ENCODE data around the gene BTG2.
"Not testable (repeated sequence)": the region's sequence is repeated elsewhere in the genome, so short reads cannot be mapped to it uniquely, and the experiment has no call there.

BTG2 gene, protein sequence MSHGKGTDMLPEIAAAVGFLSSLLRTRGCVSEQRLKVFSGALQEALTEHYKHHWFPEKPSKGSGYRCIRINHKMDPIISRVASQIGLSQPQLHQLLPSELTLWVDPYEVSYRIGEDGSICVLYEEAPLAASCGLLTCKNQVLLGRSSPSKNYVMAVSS

DNA sequence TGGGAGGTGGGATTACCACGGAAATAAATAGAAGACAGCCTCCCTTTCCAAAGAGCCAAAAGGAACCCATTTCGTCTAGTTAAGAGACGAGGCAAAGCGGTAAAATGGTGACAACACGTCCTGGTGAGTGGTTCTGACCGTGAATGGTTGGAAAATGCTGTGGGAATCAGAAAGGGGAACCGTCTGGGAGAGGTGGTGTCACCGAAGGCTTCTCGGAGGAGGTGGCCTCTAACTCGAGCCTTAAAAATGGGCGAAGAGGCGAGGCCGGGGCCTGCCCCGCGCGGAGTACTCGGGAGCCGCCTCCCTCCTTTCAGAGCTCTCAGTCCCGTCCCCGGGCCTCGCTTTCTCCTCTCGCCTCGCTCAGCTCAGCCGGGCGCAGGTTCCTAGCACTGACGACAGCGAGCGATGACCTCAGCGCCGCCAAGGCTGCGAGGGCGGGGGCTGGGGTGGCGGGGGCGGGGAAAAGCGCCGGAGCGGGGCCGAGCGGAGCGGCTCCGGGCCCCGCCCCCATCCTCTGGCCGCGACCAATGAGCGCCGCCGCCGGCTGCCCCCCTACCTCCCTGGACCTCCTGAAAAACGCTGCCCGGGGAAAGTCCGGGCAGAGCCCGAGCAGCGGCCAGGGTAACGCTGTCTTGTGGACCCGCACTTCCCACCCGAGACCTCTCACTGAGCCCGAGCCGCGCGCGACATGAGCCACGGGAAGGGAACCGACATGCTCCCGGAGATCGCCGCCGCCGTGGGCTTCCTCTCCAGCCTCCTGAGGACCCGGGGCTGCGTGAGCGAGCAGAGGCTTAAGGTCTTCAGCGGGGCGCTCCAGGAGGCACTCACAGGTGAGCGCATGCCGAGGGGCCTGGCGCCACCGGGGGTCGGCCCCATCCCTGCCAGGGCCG is at the start of gene BTG2:
BTG2 (plus strand) TSS at position 601 of the 890 bp plus-strand sequence; CDS start at position 689, 88 bp downstream.
- DNase-seq = peak; percentile 80

DNA sequence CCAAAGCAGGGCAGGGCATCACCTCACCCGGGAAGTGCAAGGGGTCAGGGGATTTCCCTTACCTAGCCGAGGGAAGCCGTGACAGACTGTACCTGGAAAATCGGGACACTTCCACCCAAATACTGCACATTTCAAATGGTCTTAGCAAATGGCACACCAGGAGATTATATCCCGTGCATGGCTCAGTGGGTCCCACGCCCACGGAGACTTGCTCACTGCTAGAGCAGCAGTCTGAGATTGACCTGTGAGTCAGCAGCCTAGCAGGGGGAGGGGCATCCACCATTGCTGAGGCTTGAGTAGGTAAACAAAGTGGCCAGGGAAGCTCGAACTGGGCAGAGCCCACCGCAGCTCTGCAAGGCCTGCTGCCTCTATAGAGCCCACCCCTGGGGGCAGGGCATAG is 48.7 kb upstream of the BTG2 start:
- peak; percentile 27 for DNase-seq

DNA sequence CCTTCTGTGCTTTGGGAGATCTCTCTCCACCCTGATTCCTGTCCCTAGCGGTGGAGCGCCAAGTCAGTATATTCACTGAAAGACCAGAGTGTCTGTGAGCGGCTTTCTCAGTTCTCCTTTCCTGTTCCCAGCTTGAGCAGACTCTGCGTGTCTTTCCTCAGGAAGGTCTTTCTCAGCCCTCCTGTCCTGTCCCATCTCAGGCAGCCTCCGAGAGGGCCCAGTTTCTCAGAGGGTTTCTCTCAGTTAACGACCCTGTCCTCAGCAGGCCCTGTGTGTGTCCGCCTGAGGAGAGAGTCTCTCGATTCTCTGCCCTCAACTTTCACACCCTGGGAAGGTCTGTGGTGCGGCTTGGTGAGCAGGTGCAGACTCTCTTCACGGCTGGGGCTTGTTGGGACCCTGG is 41.8 kb upstream of the BTG2 start:
- no peak for DNase-seq

DNA sequence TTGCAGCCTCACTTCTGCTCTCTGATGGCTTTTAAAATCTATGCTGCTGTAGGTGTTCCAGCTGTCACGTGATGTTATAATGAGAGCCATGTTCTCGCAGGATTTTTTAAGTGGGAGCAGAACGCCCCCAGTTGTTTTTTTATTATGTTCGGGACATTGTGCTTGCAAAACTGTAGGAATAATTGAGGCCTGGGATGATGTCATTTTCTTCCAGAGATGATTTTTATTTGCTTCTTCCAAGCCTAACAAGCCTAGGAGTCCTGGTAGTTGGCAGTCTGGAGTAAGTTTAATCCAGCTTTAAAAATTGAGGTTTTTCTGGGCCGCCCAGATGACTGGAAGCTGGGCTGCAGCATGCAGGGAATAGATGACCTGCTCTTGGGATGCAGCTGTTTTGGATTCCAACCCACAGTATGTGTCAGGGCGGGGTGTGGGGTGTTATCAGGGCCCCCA is 41.2 kb upstream of the BTG2 start:
- DNase-seq = no peak

DNA sequence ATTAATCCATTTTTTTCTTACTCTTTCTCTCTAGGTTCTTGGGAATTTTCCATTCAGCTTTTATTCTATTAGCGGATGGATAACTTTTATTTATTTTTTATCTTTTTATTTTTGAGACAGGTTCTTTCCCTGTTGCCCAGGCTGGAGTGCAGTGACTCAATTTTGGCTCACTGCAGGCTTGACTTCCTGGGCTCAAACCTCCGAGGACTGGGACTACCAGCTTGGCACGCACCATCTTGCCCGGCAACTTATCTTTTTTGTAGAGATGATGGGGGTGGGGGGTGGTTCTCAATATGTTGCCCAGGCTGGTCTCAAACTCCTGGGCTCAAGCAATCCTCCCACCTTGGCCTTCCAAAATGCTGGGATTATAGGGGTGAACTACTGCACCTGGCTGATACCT is 39.8 kb upstream of the BTG2 start:
- DNase-seq = no peak

DNA sequence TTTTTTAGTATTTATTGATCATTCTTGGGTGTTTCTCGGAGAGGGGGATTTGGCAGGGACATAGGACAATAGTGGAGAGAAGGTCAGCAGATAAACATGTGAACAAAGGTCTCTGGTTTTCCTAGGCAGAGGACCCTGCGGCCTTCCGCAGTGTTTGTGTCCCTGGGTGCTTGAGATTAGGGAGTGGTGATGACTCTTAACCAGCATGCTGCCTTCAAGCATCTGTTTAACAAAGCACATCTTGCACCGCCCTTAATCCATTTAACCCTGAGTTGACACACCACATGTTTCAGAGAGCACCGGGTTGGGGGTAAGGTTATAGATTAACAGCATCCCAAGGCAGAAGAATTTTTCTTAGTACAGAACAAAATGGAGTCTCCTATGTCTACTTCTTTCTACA is 39.2 kb upstream of the BTG2 start:
- not testable (repeated sequence) for DNase-seq

DNA sequence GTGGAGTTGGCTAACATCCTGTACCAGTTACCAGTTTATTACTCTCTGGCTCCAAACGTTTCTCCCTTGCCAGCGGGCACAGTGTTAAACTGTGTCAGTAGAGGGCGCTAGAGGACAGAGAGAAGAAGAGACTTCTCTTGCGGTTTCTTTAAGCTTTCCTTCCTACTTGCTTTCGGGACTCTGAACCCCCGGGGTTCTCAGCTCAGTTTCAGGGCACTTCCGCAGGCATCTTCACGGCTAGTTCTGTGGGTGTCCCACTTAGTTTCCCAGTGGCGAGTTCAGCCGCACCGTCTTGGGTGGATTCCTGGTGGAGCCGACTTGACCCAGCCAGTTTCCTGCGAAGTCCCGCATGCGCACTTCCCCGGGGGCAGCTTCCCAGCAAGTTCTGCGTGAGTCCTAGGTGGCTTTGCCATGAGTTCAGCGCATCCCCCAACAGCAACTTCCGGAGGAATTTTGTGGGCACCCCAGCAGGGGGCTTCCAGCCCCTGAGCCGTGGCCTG is 37.9 kb upstream of the BTG2 start:
- DNase-seq = peak; percentile 82

DNA sequence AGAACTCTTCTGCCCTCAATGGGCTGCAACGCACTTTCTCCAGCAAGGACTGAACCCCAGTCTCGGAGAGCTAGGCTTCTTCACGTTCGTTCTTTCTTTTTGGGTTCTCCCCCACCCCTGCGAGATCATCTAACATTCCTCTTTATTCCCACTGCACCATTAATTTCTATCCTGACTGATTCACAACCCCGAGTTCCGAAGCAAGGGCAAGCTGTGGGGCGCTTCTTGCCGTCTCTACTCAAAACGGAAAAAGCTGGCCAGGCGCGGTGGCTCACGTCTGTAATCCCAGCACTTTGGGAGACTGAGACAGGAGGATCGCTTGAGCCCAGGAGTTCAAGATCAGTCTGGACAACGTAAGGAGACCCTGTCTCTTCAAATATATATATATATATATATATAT is 37.4 kb upstream of the BTG2 start:
- DNase-seq = no peak

DNA sequence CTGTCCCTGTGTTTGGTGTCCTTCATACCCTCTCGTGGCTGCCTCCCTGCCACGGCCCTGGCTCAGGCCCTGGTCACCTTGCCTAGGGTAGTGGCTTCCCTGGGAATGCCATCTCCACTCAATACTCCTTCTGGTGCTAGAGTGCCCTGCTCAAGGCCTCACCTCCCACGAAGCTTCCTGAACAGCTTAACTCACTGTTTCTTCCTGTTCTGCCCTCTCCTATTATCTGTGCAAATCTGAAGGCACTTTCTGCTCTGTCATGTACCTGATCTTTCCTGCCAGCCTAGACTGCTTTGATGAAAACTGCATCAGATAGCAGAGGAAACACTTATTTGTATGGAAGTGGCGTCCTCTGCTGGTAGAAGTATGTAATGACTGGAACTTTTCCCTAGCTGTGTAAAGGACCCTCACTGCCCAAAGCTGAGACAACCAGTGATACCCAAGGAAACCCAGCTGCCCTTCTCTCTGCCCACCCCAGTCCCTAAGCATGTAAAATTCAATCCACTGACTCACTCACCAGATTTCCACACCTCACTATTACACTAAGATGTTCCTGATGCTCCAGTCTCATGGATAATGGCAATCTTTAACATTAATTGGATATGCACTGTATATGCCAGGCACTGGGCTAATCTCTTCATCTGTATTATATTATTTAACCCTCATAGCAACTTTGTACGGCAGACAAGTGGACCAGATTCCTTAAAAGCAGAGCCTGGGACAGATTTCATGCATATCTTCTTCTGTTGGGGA is 36.2 kb upstream of the BTG2 start:
- peak; percentile 32 for DNase-seq

DNA sequence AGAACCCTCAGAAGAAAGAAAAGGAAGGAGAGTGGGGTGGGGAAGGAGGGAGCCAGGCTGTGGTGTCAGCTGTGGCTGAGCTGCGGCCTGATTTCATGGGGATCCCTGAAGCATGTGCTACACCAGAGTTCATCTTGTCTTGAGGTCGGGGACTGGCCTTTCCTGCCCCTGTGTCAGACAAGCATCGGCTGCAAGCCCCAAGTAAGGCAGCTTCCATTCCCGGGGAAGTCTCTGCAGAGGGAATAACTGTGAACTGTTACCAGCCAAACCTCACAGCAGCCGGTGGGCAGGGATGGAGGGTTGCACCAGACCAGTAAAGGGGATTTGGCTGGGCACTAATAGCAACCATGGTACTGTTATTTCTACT is 35.7 kb upstream of the BTG2 start:
- no peak for DNase-seq

DNA sequence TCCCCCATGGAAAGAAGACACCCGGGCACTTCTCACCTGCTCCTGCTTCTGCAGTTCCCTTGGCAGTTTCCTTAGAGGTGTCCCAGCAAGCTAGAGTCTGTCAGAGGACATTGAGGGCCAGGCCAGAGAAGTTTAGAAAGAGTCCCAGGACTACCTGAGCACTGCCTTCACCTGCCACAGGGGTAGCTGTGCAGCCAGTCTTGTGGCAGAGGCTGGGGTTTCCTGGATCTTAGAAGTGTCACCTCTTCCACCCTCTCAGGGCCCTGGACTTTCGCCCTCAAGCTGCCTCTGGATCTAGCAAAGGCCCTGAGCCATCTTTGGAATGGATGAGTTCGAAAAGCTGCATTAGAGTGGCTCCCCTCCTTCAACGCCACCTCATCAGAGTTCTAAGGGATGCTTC is 34.9 kb upstream of the BTG2 start:
- no peak for DNase-seq

DNA sequence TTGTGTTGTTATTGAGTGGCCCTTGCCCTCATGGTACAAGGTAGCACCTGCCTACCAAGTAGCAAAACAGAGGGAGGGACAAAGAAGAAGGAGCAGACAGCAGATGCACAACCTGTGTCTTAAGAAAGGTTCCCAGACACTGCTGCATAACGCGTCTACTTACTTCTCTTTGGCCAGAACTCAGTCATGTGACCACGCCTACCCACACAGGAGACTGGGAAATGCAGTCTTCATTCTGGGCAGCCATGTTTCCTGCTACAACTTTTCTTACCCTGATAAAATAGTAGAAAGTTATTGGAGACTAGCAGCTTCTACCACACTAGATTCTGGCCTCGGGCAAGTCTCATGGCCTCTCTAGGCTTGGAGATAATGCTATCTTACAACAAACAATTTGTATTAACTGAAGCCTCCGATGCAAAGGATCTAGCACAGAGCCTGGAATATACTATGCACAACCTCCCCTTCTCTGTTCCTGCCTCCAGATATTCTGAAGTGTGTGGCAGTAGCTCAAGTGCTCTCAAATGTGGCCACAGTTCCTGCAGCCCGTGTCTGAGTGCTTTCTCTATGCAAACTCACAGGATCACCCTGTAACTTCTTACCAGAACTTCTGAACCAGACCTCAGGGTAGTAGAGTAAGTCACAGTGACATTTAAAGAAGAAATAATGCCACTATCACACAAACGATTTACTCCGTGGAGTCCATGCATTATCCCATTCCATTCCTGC is 34.1 kb upstream of the BTG2 start:
- peak; percentile 22 for DNase-seq

DNA sequence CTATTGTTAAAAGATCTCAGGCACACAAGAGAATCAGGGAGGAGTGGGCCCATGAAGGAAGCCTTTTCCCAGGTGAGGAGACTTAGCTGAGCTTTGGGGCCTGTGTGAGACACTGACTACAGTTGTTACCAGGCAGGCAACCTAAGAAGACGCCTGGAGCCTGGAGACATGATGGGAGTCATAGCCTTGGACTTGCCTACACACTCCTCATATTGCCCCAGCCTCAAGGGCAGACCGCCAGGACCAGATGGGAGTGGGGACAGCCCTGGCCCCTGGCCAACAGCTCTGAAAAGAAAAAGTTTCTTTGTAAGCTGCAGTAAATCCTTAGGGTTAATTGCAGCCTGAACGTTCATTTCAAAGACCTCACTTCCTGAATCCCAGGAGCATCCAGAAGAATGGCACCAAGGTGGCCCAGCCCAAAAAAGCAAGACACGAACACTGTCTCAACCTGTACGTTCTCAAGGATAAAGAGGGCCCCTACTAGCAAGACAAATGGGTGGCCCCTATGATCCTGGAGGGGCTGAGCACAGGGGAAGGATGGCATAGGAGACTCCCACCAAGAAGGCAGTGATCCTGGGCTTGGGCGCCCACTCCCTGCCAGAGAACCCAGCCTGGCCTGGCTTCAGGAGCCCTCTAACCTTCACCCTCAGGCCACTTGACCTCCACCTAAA is 33.2 kb upstream of the BTG2 start:
- DNase-seq = no peak

DNA sequence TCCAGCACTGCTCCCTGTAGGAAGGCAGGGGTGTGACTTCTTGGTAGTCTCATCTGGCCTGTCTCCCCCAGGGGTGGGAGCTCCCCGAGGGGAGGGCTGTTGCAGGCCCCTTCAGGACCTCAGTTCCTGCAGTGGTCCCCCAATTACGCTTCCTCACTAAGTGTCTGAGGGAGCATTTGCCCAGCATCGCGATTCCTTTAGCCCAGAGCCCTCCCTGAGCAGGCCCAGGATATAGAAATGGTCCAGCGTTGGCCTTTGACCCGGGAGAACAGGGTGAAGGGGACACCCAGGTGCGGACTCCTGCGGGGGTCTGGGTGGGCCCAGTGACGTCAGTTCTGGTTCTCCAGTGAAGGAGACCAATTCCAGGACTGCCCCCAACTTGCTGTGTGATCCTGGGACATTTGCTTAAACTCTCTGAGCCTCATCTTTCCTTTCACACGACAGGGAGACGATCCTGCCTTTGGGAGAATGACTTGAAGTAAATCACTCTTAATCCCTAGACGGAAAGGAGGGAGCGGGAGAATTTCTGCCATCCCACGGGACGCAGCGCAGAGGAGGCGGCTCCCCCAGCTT is 32.6 kb upstream of the BTG2 start:
- DNase-seq = no peak

DNA sequence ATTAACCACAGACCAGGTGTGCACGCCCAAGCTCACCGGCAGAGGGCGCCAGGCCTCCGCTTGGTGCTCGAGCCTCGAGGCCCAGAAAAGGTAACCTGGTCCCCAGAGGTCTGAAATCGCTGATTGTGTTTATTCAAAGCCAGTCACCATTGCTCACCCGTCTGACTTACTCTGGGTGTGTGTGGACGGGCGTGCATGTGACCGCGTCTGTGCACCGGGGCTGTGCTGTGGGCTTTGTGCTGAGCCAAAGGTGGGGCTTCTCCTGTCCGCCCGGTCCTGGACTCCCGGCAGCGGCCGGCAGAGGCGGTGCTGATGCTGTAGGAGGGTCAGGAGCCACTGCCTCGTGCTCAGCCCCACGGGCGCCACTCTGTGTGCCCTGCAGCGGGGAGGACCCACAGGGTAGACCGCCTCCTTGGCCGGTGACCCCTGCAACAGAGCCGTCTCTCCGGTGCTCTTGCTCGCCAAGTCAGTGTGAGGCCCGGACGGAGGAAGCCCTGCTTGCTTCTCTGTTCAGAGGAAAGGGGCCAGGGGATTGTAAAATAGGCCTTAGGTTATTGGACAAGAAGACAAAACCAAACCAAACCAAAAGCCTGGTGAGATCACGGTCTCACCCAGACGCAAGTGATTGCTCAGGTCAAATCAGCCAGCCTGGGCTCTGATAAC is 32.0 kb upstream of the BTG2 start:
- peak; percentile 54 for DNase-seq

DNA sequence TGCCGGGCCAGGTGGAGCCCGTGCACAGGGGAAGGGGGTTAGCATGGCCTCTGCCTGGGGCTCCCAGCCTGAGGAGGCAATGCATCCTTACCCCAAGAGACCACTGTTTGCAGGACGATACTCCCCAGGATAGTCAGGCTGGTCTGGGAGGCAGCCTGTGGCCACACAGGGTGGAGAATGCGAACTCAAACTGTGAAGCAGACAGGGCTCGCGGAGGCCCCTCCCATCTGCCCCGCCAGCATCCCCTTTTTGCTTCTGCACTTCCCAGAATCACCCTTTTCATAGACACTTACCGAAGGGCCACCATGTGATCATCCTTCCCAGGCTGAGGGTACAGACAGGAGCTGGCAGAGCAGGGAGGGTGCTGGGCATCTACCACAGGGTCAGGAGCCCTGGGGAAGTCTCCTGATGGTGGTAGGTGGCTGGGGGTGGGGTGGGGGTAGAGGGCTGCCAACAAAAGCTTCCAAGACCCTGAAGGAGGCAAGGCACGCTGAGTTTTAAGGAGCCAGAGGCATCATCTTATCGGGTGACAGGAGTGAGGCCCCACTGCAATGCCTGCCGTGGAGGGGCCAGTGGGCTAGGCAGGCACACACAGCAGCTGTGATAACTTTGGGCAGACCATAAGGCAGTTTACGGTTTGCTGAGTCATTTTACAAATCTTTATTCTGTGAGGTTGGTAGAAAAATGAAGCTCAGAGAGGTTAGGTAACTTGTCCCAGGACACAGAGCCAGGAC is 31.3 kb upstream of the BTG2 start:
- DNase-seq = no peak

DNA sequence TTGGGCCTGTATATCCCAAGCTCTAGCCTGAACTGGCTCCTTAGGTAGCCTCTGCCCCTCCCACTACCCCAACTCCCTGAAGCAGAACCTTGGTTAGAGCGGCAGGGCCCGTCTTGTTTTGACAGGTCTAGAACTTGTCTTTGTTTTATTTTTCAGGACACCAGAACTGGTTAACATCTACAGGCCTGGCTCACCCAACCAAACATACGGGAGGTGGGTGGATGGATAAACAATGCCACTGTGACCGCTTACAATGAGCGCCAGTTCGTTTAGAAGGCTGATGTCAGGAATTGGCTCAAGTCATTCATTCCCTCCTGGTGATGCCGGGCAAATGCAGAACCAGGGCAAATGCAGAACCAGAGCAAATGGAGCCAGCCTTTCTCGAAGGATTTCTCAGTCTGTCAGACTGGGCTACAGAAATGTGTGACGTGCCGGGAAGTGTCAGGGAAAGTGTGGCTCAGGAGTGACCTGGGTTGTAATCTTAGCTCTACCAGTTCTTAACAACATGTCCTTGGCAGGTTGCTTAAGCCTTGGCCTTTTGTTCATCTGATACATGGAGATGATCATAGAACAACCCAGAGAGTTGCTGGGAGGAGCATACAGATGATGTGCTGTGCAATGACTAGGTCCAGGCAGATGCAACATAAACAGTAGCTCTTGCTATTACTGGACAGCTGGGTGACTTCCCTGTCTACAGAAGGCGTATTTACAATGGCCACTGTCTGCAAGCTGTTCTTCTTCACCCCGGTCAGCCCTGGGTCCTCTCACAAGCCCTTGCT is 30.5 kb upstream of the BTG2 start:
- no peak for DNase-seq

DNA sequence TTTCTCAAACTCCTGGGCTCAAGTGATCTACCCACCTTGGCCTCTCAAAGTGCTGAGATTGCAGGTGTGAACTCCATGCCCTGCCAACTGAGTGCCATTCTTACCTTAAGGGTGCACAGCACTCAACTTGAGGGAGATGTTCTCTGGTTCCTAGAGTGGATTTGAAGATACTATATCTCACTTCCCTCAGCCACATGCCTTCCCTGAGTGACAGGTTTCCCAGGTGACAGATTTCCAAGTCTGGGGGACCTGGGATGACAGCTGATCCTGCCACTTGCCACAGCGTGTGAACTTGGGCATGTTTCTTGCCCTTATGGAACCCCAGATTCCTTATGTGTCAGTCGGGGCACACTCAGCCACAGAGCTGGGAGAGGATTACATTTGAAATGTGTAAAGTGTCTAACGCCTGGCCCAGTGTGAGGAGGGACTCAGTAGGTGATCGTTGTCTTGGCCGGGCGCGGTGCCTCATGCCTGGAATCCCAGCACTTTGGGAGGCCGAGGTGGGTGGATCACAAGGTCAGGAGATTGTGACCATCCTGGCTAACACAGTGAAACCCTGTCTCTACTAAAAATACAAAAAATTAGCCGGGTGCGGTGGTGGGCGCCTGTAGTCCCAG is 29.6 kb upstream of the BTG2 start:
- no peak for DNase-seq

DNA sequence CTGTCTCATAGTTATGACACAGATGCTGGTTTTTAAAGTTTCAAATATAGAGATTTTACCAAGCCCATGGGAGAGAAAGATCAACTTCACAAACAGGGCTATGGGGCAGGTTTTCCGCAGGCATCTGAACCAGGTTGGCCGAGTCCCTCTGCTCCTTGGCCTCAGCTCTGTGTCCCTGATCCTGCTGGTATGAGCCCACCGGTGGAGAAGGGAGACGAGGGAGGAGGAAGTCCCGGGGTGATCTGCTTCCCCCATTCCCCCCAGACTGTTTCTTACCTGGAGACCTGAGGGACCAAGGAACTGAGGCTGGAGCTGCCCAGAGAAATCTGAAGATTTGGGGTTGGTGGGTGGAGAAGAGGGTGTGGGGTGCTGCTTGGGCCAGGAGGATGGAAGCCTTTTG is 28.9 kb upstream of the BTG2 start:
- DNase-seq = no peak

All from NCI-H226 (cell line).